Measurements from ENCODE around the gene ARAP1.

The ARAP1 gene

DNA sequence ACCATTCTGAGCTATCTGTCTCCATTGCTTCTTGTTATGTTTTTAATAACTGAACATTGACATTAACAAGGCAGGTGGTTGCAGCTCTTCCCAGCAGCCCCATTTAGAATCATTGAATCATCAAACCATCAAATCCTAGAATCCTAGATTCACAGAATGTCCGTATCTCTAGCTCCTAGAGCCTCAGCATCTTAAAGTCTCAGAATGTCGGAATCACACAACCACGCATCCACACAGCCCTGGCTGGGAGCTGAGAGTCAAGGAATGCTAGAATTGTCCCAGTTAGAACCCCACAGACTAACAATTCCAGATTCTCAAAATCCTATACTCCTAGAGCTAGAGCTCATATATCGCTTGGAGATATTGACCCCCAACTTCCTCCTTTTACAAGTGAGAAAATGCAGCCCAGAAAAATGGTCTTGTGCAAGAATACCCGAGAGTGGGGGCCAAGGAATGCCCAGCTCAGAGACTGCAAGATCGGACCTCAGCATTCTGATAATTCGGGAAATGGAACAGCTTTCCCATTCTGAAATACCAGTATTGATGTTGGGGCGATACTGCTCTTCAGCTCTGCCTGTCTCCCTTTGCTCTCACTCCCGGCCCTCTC lies 116.8 kb downstream of the ARAP1 start:
- no peak for DNase-seq

Data from C1 segment of cervical spinal cord (tissue), 14 donors.